Heart right ventricle (tissue), 16 donors: Measurements from ENCODE around the gene TMEM86B. TPM values are rescaled to one million over a fixed set of nuclear protein-coding genes. Genes with fewer than 3 reads are reported as not detected.

Source experiments
- ATAC-seq, 8 donors: fragments of 200-7000 bp; cut with Tn5 transposase; one replicate each; pipeline ENCODE4 v1.9.1; 2020; ENCODE audit warnings: mild to moderate bottlenecking in 8 of 8, moderate library complexity in 8 of 8, moderate number of reproducible peaks in 1 of 8
- DNase-seq, 2 donors: peaks; one replicate each; pipeline ENCODE4 v3.0.0-alpha.2; 2020
- H3K27ac ChIP-seq, 10 donors: fragments of 200-600 bp; sonication (generic) in 2 of 10; one replicate each; pipeline versions ENCODE4 v1.5.0 to v1.8.0; 2020 to 2022; ENCODE audit warnings: mild to moderate bottlenecking in 3 of 10
- H3K27me3 ChIP-seq, 7 donors: fragments of 200-600 bp; one replicate each; pipeline ENCODE4 v1.8.0; 2021 to 2022; ENCODE audit warnings: mild to moderate bottlenecking in 2 of 7
- H3K36me3 ChIP-seq, 9 donors: fragments of 200-600 bp; sonication (generic) in 1 of 9; one replicate each; pipeline versions ENCODE4 v1.5.0 to v1.8.0; 2020 to 2022; ENCODE audit warnings: mild to moderate bottlenecking in 2 of 9
- H3K4me1 ChIP-seq, 9 donors: fragments of 200-600 bp; sonication (generic) in 1 of 9; one replicate each; pipeline versions ENCODE4 v1.5.0 to v1.8.0; 2020 to 2022; ENCODE audit warnings: mild to moderate bottlenecking in 4 of 9
- H3K4me3 ChIP-seq, 10 donors: fragments of 200-600 bp; sonication (generic) in 2 of 10; one replicate each; pipeline versions ENCODE4 v1.5.0 to v1.8.0; 2020 to 2022; ENCODE audit warnings: mild to moderate bottlenecking in 7 of 10, moderate library complexity in 2 of 10
- H3K9me3 ChIP-seq, 11 donors: fragments of 200-600 bp in 10 of 11; sonication (generic) in 2 of 11; one replicate each; pipeline versions ENCODE4 v1.5.0 to v1.8.0; 2013 to 2022; ENCODE audit warnings: mild to moderate bottlenecking in 2 of 11, control low read depth in 1 of 11, moderate library complexity in 1 of 11
- CTCF ChIP-seq, 9 donors: fragments of 200-600 bp; sonication (generic) in 2 of 9; IDR thresholded peaks; one replicate each; pipeline versions ENCODE4 v1.5.0 to v1.8.0; 2021 to 2022; ENCODE audit warnings: antibody characterized with exemption in 9 of 9, mild to moderate bottlenecking in 5 of 9, moderate library complexity in 1 of 9
- WGBS, 2 donors: extraction: QIAGEN DNeasy Blood & Tissue Kit; methylation state at CpG; one replicate each; pipeline ENCODE4 v1.1.7; 2013; ENCODE audit warnings: inconsistent platforms in 1 of 2; 5-methylcytosine and 5-hydroxymethylcytosine counted together
- intact Hi-C, 10 donors: fragments of 100-400 bp; cut with DNase I; formaldehyde crosslinking; loops; one replicate each; pipeline versions ENCODE4 v1.11.1 to v1.14.2; 2022
- polyA plus RNA-seq, 2 donors: library from polyadenylated mRNA; stranded (reverse); fragments of 200-250 nt; gene quantifications; one replicate each; pipeline ENCODE4 v1.2.3, GENCODE V29; 2013
- total RNA-seq, 10 donors: library from RNA; stranded (reverse); fragmentation: NEBNext Ultra II Directional in 3 of 10; extraction: Animal tissue kit (Norgen Biotek cat#: 25700) in 3 of 10; gene quantifications; one replicate each; pipeline versions ENCODE4 v1.2.1 to v1.2.4, GENCODE V29; 2021 to 2023
- donor health status: Arrhythmogenic right ventricular cardiomyopathy.
- donor health status: ischemic (EF 13 %, LVEDD 7.1; RV severe dilation, severe dysfunction).
- donor health status: healthy with polysubstance abuse.
- donor health status: DM: no; HTN: yes; CAD: no.
- donor health status: DM: no; HTN: no; CAD: no.
- donor health status: ischemic (EF 25% LVEDD 6.9; RV normal size, moderate dysfunction).
- donor health status: ischemic (EF 25% LVEDD 5.7; RV mildly dilated, moderate dysfunction).
- donor health status: healthy.
- donor health status: DM: yes; HTN: yes; CAD: no.
- donor health status: Ischemic cardiomyopathy.
- donor health status: ischemic (EF 35%, LVEDD 5.7; RV mildly dilated, moderate dysfunction).
- donor health status: nonischemic (EF 11% LVEDD 7.7; RV severe dilation, severe dysfunction).
- donor health status: DM: yes; HTN: yes; CAD: no.
- donor health status: PGD.
- donor health status: ischemic (EF 29% LVEDD 5.4; RV normal size, mild dysfunction).
- donor health status: nonischemic (EF 23%, LVEDD 6.1; RV moderate dilation, normal function).

Gene TMEM86B
- total and polyA plus RNA-seq, 12 donors = 0.77 to 5.9 (median 2.0) TPM

DNA sequence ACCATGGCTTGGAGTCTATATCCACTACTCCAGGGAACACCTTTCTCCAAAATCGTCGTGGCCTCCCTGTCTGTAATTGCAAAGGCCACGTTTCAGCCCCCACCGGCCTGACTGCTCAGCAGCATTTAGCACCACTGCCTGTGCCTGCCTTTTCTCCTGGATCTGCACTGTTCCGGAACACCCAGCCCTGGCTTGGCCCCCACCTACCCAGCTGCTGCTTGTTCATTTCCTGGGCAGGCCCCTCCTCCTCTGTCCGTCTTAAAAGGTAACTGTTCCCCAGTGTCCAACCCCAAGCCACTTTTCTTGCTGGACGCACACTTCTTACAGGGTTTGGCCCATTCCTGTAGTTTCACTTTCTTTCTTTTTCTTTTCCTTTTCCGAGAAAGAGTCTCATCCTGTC lies 39.9 kb downstream of the TMEM86B start:
- Histone ChIP-seq H3K4me3 (no peak overlapping the region), H3K27ac (peak overlapping the region in 5 of 10 donors; percentile 11 to 69 (median 58)), H3K4me1 (peaks cover 0 to 6% (median 0%) of the 10 kb centered on the region in 9 donors), H3K36me3 (no peaks in the 10 kb centered on the region), H3K27me3 (peaks cover 0 to 9% (median 0%) of the 10 kb centered on the region in 7 donors), H3K9me3 (no peaks in the 10 kb centered on the region)
- intact Hi-C loops = no loop called here
- TF ChIP-seq CTCF (IDR thresholded peaks at IDR 0.05) = no peak
- peak in 3 of 8 donors; percentile 23 to 41 (median 29) for ATAC-seq
- 62 to 63% methylated on average over 8 of the region's 8 CpGs for WGBS, 2 donors
- DNase-seq = no peak

DNA sequence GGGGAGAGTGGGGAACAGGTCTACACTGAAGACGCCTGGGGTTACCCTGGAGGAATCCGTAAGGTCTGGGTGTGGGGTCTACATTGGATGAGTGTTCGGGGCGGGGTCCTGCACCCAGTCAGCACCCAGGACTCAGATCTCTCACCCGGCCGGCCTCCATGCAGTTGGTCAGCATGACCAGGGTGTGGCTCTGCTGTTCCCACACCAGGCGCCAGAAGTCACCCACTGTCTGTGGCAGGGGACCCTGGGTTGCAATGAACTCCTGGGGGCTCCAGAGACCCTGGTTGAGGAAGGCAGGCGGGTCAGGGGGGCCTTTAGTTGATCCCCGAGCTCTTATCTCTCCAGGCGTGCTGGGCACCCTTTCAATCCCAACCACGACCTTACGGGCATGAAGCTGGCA lies 42.5 kb downstream of the TMEM86B start:
- DNase-seq (no peak), ATAC-seq (no peak)
- Histone ChIP-seq H3K4me3 (no peak overlapping the region), H3K36me3 (no peaks in the 10 kb centered on the region), H3K27ac (no peak overlapping the region), H3K27me3 (peaks cover 0 to 34% (median 17%) of the 10 kb centered on the region in 7 donors), H3K4me1 (peaks cover 0 to 6% (median 0%) of the 10 kb centered on the region in 9 donors), H3K9me3 (no peaks in the 10 kb centered on the region)
- intact Hi-C loops = no loop called here
- 78 to 79% methylated on average over 12 of the region's 12 CpGs for WGBS, 2 donors
- TF ChIP-seq CTCF (IDR thresholded peaks at IDR 0.05) = no peak

- 74% methylated on average over 20 of the region's 20 CpGs for WGBS, 2 donors
- intact Hi-C loops = no loop called here
- DNase-seq = no peak
- H3K27ac ChIP-seq = no peak overlapping the region
- no peak for ATAC-seq
- no peaks in the 10 kb centered on the region for H3K36me3 ChIP-seq
- H3K9me3 ChIP-seq = no peaks in the 10 kb centered on the region
- TF ChIP-seq CTCF (IDR thresholded peaks at IDR 0.05) = no peak
- peaks cover 17 to 77% (median 60%) of the 10 kb centered on the region in 7 donors for H3K27me3 ChIP-seq
- H3K4me3 ChIP-seq = no peak overlapping the region
- H3K4me1 ChIP-seq = peaks cover 4 to 17% (median 13%) of the 10 kb centered on the region in 9 donors
Observed at GRCh38 chr19:55181740-55182139, 46.8 kb downstream of the TMEM86B start.

GRCh38 chr19:55179606-55180484 lies 48.7 kb downstream of the TMEM86B start, which contains the start of gene SYT5:
Gene SYT5 (minus strand): TSS chr19:55180289. CDS start chr19:55179041, 1,248 bp downstream.
- peak in 1 of 2 donors; percentile 48 for DNase-seq
- 1 to 2% methylated on average over 61 to 68 of the region's 68 CpGs for whole genome bisulfite sequencing, 2 donors
- intact Hi-C loops = no loop called here
- no peaks in the 10 kb centered on the region for H3K9me3 ChIP-seq
- no peak for TF ChIP-seq CTCF (IDR thresholded peaks at IDR 0.05)
- peaks cover 4 to 17% (median 13%) of the 10 kb centered on the region in 9 donors for H3K4me1 ChIP-seq
- ATAC-seq = peak; percentile 77 to 89 (median 87)
- H3K4me3 ChIP-seq = peak within 1 kb of the TSS in 9 of 10 donors; percentile 2 to 45 (median 36)
- H3K27me3 ChIP-seq = peaks cover 34 to 90% (median 79%) of the 10 kb centered on the region in 7 donors
- H3K27ac ChIP-seq = no peak within 1 kb of the TSS
- H3K36me3 ChIP-seq = no peaks in the 10 kb centered on the region
